Nephron (organoid): ENCODE measurements around the gene KY.

Experiments used
- H3K27ac Mint-ChIP-seq, 3 experiments: 2 replicates each; pipeline ENCODE4 v1.8.0; 2020; ENCODE audit warnings: mixed read lengths in 3 of 3, mild to moderate bottlenecking in 2 of 3, moderate library complexity in 1 of 3
- H3K27me3 Mint-ChIP-seq: 2 replicates; pipeline ENCODE4 v1.8.0; 2021; ENCODE audit warnings: low read depth, mild to moderate bottlenecking, moderate library complexity, mixed read lengths
- H3K36me3 Mint-ChIP-seq: 2 replicates; pipeline ENCODE4 v1.8.0; 2020; ENCODE audit warnings: low read depth, mixed read lengths
- H3K4me1 Mint-ChIP-seq: 2 replicates; pipeline ENCODE4 v1.8.0; 2020; ENCODE audit warnings: mixed read lengths
- H3K4me3 Mint-ChIP-seq, 3 experiments: 2 replicates each; pipeline ENCODE4 v1.8.0; 2020; ENCODE audit warnings: mild to moderate bottlenecking in 3 of 3, mixed read lengths in 3 of 3, moderate library complexity in 2 of 3
- H3K9me3 Mint-ChIP-seq: 2 replicates; pipeline ENCODE4 v1.8.0; 2020; ENCODE audit warnings: mixed read lengths
- TF ChIP-seq, protein P1 (sequence below), 3 experiments: fragments of 200-600 bp; sonication (generic); IDR thresholded peaks; one replicate each; pipeline ENCODE4 v1.5.0; 2021; ENCODE audit warnings: antibody characterized with exemption in 3 of 3; ENCODE audit not compliant: unreplicated experiment in 3 of 3

The KY gene

DNA sequence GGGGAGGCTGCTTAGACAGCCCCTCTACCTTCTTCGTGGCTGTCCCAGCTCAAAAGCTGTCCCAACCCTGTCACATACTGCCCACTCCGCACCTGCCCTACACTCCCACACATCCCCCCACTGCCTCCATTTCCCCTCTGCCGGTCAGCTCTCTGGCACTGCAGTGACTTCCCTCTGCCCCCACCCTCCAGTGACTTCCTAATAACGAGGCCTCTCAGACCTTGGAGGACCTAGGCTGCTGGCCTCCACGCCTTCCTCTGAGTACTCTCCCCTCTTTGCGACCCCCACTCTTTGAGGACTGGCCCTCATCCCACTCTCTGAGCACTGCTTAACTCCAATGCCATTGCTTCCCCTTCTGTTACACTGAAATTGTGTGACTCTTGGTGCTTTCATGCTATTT, 45.3 kb downstream of the KY start:
- H3K36me3 Mint-ChIP-seq: no peaks in the 10 kb centered on the region
- no peak overlapping the region for H3K27ac Mint-ChIP-seq

DNA sequence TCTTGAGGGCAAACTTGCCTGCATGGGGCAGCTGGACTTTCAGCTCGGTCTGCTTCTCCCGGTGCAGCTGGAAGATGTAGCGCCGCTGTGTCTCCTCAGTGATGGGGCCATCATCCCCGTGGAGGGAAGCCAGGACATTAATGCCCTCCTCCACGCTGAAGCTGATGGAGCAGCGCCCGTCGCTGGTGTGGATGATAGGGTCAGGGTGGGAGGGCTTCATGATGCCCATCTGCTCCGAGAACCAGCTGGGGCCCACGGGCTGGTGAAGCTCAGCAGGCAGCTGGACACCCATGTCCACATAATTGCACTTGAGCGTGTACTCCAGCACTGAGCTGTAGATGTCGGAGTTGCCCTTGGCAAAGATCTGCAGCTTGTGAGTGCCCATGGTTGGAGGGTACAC, 46.9 kb downstream of the KY start:
- TF ChIP-seq, protein P1, sequence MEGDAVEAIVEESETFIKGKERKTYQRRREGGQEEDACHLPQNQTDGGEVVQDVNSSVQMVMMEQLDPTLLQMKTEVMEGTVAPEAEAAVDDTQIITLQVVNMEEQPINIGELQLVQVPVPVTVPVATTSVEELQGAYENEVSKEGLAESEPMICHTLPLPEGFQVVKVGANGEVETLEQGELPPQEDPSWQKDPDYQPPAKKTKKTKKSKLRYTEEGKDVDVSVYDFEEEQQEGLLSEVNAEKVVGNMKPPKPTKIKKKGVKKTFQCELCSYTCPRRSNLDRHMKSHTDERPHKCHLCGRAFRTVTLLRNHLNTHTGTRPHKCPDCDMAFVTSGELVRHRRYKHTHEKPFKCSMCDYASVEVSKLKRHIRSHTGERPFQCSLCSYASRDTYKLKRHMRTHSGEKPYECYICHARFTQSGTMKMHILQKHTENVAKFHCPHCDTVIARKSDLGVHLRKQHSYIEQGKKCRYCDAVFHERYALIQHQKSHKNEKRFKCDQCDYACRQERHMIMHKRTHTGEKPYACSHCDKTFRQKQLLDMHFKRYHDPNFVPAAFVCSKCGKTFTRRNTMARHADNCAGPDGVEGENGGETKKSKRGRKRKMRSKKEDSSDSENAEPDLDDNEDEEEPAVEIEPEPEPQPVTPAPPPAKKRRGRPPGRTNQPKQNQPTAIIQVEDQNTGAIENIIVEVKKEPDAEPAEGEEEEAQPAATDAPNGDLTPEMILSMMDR (IDR thresholded peaks at IDR 0.05; ENCODE audit: unreplicated experiment in 3 of 3): no peak
- Mint-ChIP-seq H3K27ac (no peak overlapping the region), H3K36me3 (no peaks in the 10 kb centered on the region), H3K9me3 (no peaks in the 10 kb centered on the region), H3K4me1 (peaks cover 20% of the 10 kb centered on the region), H3K27me3 (peaks cover 14% of the 10 kb centered on the region), H3K4me3 (no peak overlapping the region)

More for the DNA sequence above, 45.3 kb downstream of the KY start:
- Mint-ChIP-seq H3K4me1 (peaks cover 24% of the 10 kb centered on the region), H3K27me3 (peaks cover 14% of the 10 kb centered on the region), H3K9me3 (no peaks in the 10 kb centered on the region), H3K4me3 (no peak overlapping the region)
- TF ChIP-seq, protein P1 (IDR thresholded peaks at IDR 0.05; ENCODE audit: unreplicated experiment in 3 of 3): no peak

DNA sequence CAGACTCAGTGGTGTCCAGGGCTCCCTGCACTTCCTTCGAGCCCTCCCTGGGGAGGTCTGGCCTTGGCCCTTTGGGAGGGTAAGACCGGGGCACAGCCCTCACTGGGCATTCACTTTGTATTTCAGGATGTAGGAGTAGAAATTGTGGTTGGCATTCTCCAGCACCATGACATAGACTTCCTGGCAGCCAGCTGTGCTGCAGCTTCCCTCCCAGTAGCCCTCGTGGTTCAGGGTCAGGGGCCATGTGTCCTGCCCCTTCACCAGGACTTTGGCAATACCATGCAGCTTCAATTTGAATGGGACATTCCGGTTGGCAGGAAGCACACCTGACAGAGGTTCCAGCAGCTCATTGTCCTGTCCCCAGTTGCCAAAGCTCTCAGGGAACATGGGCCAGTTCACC, 47.3 kb downstream of the KY start:
- Mint-ChIP-seq H3K4me3 (no peak overlapping the region), H3K27me3 (peaks cover 12% of the 10 kb centered on the region), H3K9me3 (no peaks in the 10 kb centered on the region)

DNA sequence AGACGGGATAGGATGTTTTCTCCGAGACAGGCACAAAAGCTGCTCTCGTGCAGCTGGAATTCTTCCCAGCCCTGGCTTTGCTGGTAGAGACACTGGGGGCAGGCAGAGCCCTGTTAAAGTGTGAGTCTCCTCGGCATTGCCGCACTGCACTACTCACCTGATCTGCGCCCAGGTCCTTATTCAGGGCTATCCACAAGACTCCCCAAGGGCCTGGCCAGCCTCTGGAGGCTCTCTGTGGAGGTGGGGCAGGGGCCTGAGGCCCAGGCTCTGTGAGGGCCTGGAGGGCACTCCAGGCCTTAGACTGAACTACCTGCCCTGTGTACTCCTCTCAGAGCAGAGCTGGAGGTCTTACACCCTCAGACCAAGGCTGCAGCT, 48.4 kb downstream of the KY start:
- no peak overlapping the region for H3K27ac Mint-ChIP-seq
- peaks cover 15% of the 10 kb centered on the region for H3K27me3 Mint-ChIP-seq
- TF ChIP-seq, protein P1 (IDR thresholded peaks at IDR 0.05; ENCODE audit: unreplicated experiment in 3 of 3): no peak
- no peaks in the 10 kb centered on the region for H3K9me3 Mint-ChIP-seq
- no peaks in the 10 kb centered on the region for H3K36me3 Mint-ChIP-seq
- no peak overlapping the region for H3K4me3 Mint-ChIP-seq
- peaks cover 19% of the 10 kb centered on the region for H3K4me1 Mint-ChIP-seq

More for the DNA sequence above, 47.3 kb downstream of the KY start:
- no peaks in the 10 kb centered on the region for H3K36me3 Mint-ChIP-seq
- H3K4me1 Mint-ChIP-seq: peaks cover 19% of the 10 kb centered on the region
- TF ChIP-seq, protein P1 (IDR thresholded peaks at IDR 0.05; ENCODE audit: unreplicated experiment in 3 of 3): no peak
- H3K27ac Mint-ChIP-seq: no peak overlapping the region

DNA sequence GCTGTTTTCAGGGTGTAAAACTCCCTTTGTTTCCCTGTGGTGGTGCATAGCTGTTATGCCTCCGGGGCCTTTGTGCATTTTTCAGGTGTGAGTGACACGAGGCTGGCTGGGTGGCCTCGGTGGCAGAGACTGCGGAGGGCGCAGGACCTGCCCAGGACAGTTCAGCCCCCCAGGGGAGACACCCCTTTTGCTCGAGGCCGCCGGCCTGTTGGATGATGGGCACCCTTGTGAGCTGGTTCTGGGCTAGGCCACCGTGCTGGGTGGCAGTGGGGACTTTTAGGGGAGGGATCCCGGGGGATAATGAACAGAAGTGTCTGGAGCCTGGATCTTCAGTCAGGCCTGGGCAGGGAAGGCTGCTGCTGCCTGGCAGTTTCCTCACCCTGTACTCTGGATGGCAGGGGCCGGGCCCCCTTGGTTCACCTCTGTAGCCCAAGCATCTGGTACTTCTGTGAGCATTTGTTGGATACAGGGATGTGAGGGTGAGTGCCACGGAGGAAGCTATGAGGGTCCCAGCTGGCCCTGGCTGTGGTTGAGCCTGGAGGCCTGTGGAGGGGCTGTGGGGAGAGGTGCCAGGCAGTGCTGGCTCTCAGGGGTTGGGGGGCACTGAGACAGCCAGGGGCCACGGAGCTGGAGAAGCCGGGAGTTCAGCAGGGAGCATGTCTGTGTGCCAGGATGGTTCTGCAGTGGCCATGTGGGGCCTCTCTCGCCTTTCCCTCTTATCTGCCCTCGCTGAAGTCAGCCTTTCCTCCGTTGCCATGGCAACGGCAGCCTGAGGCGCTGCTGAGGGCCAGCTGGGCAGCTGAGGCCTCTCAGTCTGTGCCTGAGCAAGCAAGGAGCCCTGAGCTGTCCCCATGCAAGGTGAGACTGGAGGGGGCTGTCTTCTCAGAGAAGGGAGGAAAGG, 49.0 kb downstream of the KY start:
- Mint-ChIP-seq H3K36me3 (no peaks in the 10 kb centered on the region), H3K27ac (no peak overlapping the region), H3K9me3 (no peaks in the 10 kb centered on the region), H3K4me1 (peaks cover 19% of the 10 kb centered on the region), H3K4me3 (no peak overlapping the region), H3K27me3 (peaks cover 15% of the 10 kb centered on the region)
- TF ChIP-seq, protein P1 (IDR thresholded peaks at IDR 0.05; ENCODE audit: unreplicated experiment in 3 of 3): no peak
